NCI-H1105 treated with DMSO at 0.1 percent for 48 hours (cell line): ENCODE results near the gene SLC39A6.
"Not testable (repeated sequence)": the region's sequence is repeated elsewhere in the genome, so short reads cannot be mapped to it uniquely, and the experiment has no call there.

Experiments used
- DNase-seq: peaks from one replicate; lab custom pipeline; 2025; lab: John Stamatoyannopoulos, UW

Gene SLC39A6, protein sequence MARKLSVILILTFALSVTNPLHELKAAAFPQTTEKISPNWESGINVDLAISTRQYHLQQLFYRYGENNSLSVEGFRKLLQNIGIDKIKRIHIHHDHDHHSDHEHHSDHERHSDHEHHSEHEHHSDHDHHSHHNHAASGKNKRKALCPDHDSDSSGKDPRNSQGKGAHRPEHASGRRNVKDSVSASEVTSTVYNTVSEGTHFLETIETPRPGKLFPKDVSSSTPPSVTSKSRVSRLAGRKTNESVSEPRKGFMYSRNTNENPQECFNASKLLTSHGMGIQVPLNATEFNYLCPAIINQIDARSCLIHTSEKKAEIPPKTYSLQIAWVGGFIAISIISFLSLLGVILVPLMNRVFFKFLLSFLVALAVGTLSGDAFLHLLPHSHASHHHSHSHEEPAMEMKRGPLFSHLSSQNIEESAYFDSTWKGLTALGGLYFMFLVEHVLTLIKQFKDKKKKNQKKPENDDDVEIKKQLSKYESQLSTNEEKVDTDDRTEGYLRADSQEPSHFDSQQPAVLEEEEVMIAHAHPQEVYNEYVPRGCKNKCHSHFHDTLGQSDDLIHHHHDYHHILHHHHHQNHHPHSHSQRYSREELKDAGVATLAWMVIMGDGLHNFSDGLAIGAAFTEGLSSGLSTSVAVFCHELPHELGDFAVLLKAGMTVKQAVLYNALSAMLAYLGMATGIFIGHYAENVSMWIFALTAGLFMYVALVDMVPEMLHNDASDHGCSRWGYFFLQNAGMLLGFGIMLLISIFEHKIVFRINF

DNA sequence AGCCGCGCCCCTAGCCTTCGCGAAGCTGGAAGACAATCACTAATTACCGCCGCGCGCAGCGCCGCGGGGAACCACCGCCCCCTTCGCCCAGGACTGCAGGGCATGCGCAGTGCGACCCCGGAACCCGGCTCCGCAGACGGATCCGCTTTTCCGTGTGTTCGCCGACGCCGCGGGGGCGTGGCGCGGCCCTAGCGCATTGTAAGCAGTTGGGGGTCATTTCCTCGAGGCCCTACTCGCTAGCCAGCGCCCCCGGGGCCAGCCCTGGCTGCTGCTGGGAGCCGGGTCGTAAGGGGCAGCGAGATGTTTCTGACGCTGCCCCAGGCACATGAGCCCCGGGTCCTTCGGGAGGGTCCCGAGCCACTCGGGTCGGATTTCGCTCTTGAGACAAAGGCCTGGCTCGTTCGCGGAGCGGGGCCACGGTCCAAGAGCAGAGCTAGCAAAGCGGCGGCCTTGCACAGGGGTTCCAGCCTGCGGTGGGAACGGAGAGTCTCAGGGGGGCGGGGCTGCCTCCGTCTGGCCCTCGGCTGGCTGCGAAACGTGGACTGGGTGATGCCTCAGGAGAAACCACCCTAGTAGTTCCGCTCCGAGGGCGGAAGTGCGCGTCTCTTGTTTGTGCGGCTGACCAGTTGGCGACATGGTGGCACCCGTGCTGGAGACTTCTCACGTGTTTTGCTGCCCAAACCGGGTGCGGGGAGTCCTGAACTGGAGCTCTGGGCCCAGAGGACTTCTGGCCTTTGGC is at the start of gene SLC39A6, which contains the start of gene ELP2:
SLC39A6 (minus strand) TSS at position 41 of the 739 bp plus-strand sequence. CDS start 2,333 bp downstream, outside the sequence.
ELP2 (plus strand) TSS at position 600 of the 739 bp plus-strand sequence; CDS start at position 635, 35 bp downstream.
- peak; percentile 93 for DNase-seq

GRCh38 chr18:36177913-36178312 is 48.8 kb upstream of the SLC39A6 start:
- DNase-seq: no peak

DNA sequence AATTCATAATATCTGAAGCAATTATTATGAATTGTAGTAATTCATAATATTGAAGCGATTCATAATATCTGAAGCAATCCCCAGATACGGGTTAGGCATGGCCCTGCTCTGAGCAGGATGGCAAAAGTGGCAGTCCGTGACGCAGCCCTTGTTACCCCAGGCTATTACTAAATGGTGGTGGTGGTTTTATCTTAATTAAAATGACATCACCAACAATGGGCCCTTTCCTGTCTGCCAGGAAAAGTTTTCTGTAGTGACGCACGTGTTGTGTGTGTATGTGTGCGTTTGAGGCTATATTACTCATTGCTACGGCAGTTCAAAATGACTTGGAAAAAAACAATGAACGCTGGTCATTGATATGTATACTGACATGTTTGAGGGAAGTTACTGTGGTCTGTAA is 47.6 kb upstream of the SLC39A6 start:
- DNase-seq: no peak

DNA sequence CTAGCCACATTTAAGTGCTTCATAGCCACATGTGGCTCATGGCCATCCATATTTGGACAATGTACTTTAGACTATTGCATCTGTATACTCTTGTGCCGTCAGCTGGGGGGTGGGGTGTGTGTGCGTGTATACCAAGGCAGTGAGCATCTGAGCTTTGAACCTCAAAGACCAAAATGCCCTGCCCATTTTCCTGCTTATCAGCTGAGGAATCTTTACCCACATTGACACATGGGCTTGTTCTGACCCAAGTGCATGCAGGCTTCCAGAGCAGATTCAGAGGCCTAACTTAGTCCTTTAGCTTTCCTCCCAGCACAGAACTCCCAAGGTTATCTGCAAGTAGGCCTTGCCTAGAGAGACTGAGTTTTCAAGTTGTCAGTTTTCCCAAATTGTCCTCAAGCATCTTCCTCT is 47.0 kb upstream of the SLC39A6 start:
- DNase-seq: no peak

DNA sequence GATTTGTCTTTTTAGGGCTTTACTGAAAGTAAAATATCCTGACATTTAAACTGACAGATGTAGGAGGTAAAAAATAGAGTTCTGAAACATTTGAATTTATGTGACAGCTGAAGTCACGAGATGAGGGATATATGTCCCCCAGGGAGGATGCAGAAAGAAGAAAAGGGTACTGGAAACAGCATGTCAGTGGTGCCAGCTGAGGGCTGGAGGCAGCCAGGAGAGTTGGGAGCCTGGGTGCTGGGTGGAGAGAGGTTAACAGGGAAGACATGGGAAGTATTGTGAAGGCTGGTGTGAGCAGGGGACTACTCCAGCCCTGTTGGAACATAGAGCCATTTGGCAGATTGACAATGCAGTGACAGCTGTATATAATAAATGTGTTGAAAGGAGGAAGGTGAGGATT is 46.3 kb upstream of the SLC39A6 start:
- DNase-seq: no peak

DNA sequence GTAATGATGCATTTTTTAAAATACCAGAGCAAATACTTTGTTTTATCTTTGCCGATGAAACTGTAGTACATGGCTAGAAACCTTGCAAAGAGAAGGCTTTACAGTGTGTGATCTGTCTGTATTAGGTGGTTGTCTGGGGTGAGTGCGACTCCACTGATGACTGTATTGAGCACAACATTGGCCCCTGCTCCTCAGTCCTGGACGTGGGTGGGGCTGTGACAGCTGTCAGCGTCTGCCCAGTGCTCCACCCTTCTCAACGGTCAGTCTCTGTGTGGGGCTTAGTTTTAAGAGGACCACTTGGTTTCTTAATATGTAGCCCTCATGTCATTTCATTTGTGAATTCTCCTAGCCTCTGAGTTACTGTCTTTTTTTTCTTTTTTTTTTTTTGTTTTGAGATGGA is 40.8 kb upstream of the SLC39A6 start:
- DNase-seq: no peak

- not testable (repeated sequence) for DNase-seq
These were observed 39.2 kb upstream of the SLC39A6 start for GRCh38 chr18:36168296-36168695.

DNA sequence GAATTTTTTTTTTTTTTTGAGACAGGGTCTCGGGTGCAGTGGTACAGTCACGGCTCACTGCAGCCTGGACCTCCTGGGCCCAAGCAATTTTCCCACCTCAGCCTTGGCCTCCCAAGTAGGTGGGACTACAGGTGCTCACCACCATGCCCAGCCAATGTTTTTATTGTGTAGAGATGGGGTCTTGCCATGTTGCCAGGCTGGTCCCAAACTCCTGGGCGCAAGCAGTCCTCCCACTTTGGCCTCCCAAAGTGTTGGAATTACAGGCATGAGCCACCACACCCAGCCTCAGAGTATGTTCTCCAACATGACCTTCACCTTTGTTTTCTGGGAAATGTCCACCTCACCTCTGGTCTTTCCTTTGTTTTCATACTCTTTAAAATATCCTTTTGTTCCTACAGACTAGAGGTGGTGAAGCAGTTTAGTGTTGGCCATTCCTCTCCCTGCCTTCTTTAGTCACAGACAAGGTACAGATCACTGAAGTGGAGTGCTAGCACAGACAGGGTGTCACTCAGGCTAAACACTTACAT is 38.6 kb upstream of the SLC39A6 start:
- DNase-seq: no peak

DNA sequence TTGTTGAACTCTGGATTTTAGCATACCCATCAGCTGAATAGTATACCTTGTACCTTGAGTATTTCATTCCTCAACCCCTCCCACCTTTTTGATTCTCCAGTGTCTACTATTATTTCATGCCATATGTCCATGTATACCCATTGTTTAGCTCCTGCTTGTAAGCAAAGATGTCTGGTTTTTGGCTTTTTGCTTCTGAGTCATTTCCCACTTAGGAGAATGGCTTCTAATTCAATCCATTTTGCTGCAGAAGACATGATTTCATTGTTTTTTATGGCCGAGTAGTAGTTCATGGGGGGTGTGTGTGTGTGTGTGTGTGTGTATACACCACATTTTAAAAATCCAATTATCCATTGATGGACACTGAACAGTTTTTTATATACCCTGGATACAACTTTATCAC is 33.8 kb upstream of the SLC39A6 start:
- DNase-seq: no peak

GRCh38 chr18:36160959-36161371 is 31.8 kb upstream of the SLC39A6 start:
- no peak for DNase-seq

DNA sequence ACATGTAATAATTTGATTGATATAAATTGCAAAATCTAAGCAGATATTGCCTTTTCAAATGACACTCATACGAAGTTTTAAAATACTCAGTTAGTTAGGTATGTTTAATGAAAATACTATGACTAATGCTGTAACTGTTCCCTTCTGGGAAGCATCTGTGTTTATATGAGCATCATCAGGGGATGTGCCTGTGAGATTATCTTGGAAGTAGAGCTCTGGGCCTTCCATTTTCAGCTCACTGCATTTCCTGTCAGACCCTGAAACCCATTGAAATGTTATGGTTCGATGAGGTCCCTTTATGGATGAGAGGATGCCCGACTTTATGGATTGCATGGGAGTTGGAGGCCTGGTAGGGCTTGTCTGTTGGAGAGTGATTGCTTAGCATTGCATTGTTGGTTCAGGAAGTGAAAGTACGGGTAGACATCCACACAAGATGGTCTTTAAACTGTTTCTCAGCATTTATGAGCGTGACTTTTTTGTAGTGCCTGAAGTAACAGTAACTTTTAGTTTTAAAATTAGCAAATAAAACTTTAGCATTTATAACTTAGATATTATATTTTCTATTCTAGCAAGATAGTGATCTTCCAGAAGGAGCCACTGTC is 29.2 kb upstream of the SLC39A6 start:
- no peak for DNase-seq

DNA sequence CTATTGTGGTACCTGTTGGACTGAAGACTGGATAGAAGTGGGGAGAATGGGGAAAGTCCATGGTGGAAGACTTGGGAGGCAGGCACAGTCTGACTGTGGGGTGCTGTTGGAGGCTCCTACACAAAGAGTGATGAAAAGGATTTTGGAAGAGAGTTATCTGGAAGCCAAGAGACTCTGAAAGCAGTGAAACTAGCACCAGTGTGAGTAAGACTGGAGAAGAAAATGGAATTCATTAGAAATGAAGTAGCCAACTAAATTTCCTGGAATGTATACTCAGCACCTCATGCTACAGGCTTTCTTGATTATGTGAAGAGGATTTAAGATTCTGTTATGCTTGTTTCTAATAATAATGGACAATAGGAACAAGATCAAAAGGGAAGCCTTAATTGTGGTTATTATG is 28.3 kb upstream of the SLC39A6 start:
- no peak for DNase-seq

GRCh38 chr18:36155851-36156757 is 27.0 kb upstream of the SLC39A6 start:
- DNase-seq: no peak

GRCh38 chr18:36153771-36154170 is 24.6 kb upstream of the SLC39A6 start:
- DNase-seq: no peak

DNA sequence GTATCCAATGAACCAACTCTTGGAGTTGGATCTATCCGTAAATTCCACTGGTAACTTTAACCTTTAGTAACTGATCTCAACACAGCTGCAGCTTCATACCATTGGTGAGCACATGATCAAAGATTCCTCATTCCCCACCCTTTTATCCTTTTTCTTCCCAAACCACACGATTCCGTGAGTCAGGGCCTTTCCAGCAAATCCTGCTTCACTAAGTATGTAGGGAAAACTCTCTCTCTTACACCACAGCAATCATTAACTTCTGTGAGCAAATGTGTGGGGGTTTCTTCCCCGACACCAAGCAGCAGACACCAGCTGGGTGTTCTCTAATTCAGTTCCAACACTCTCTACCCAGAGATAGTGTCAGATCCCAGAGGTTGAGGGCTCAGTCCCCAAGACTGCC is 24.1 kb upstream of the SLC39A6 start:
- no peak for DNase-seq

- no peak for DNase-seq
These were observed 23.6 kb upstream of the SLC39A6 start for GRCh38 chr18:36152781-36153180.

- DNase-seq: no peak
These were observed 20.6 kb upstream of the SLC39A6 start for GRCh38 chr18:36149514-36150289.

DNA sequence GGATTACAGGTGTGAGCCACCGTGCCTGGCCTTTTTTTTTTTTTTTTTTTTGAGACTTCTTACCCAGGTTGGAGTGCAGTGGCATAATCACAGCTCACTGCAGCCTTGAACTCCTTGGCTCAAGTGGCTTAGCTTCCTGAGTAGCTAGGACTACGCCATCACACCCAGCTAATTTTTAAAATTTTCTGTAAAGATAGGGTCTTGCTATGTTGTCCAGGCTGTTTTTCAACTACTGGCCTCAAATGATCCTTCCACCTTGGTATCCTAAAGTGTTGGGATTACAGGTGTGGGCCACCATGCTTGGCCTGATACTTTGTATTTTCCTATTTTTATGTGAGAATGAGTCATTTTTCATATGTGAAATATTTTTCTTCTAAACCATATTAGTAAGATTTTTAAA is 14.3 kb upstream of the SLC39A6 start:
- no peak for DNase-seq

- no peak for DNase-seq
These were observed 13.6 kb upstream of the SLC39A6 start for GRCh38 chr18:36142751-36143150.

- no peak for DNase-seq
These were observed 12.4 kb upstream of the SLC39A6 start for GRCh38 chr18:36141576-36141975.
